PC-9 (cell line): ENCODE measurements around the gene TMEM176A. TPM values are rescaled to one million over a fixed set of nuclear protein-coding genes. Genes with fewer than 3 reads are reported as not detected.

ENCODE experiments used
- Bru-seq: library from RNA; stranded (reverse); fragments of 400-500 nt; gene quantifications from one replicate; lab custom pipeline; 2021; lab: Mats Ljungman, UMichigan
- BruChase-seq, 2 experiments: library from RNA; stranded (reverse); fragments of 400-500 nt; gene quantifications; one replicate each; lab custom pipeline; 2021; lab: Mats Ljungman, UMichigan
- BruUV-seq: library from RNA; stranded (reverse); fragments of 400-500 nt; replicated peaks from 2 replicates; lab custom pipeline; 2021; lab: Mats Ljungman, UMichigan
- CTCF ChIA-PET: fragments of 300-600 bp; sonication (Branson Sonifier 250); formaldehyde crosslinking; loops from one replicate; lab custom pipeline; 2022; ENCODE audit warnings: antibody characterized with exemption; lab: Charles Lee
- POLR2A ChIA-PET: fragments of 300-600 bp; sonication (Branson Sonifier 250); formaldehyde crosslinking; loops from one replicate; lab custom pipeline; 2022; ENCODE audit warnings: antibody characterized with exemption; ENCODE audit not compliant: unreplicated experiment; lab: Charles Lee
- DNase-seq, 2 experiments: peaks; one replicate each; pipeline versions ENCODE4 v3.0.0 to v3.0.0-alpha.2; 2015 to 2022; ENCODE audit warnings: mixed read lengths in 1 of 2
- H2AFZ ChIP-seq: fragments of 200-600 bp; sonication (generic); 2 replicates; pipeline ENCODE4 v1.8.1; 2017; ENCODE audit warnings: antibody characterized with exemption
- H3F3A ChIP-seq: fragments of 200-600 bp; sonication (generic); 2 replicates; pipeline ENCODE4 v1.8.1; 2017; ENCODE audit warnings: antibody characterized with exemption, mild to moderate bottlenecking, low read depth; ENCODE audit not compliant: insufficient read depth
- H3K27ac ChIP-seq: fragments of 200-600 bp; sonication (generic); 2 replicates; pipeline ENCODE4 v1.6.1; 2016; ENCODE audit warnings: mixed run types
- H3K27me3 ChIP-seq: fragments of 200-600 bp; sonication (generic); 2 replicates; pipeline ENCODE4 v1.6.1; 2016; ENCODE audit warnings: low read depth, mixed run types; ENCODE audit not compliant: insufficient read depth
- H3K36me3 ChIP-seq: fragments of 200-600 bp; sonication (generic); 2 replicates; pipeline ENCODE4 v1.6.1; 2016; ENCODE audit warnings: low read depth, mixed run types
- H3K4me1 ChIP-seq: fragments of 200-600 bp; sonication (generic); replicated peaks from 2 replicates; pipeline ENCODE4 v1.6.1; 2016; ENCODE audit warnings: mixed run types; ENCODE audit not compliant: insufficient read depth
- H3K4me2 ChIP-seq: fragments of 200-600 bp; sonication (generic); 2 replicates; pipeline ENCODE4 v1.6.1; 2017; ENCODE audit warnings: mixed run types
- H3K4me3 ChIP-seq: fragments of 200-600 bp; sonication (generic); 2 replicates; pipeline ENCODE4 v1.6.1; 2016; ENCODE audit warnings: mixed run types
- H3K79me2 ChIP-seq: fragments of 200-600 bp; sonication (generic); 2 replicates; pipeline ENCODE4 v1.6.1; 2017; ENCODE audit warnings: low read depth, mixed run types
- H3K9me2 ChIP-seq: fragments of 200-600 bp; sonication (generic); 2 replicates; pipeline ENCODE4 v1.8.1; 2017; ENCODE audit warnings: mild to moderate bottlenecking; ENCODE audit not compliant: insufficient read depth
- H3K9me3 ChIP-seq: fragments of 200-600 bp; sonication (generic); 2 replicates; pipeline ENCODE4 v1.8.1; 2016; ENCODE audit warnings: low read depth; ENCODE audit not compliant: insufficient read depth
- H4K20me1 ChIP-seq: fragments of 200-600 bp; sonication (generic); 2 replicates; pipeline ENCODE4 v1.8.1; 2017; ENCODE audit not compliant: insufficient read depth
- CTCF ChIP-seq: fragments of 200-600 bp; sonication (generic); conservative IDR thresholded peaks from 2 replicates; pipeline ENCODE4 v1.6.1; 2017; ENCODE audit warnings: mixed run types, antibody characterized with exemption, mild to moderate bottlenecking, moderate library complexity
- EZH2 ChIP-seq: fragments of 200-600 bp; sonication (generic); IDR thresholded peaks from 2 replicates; pipeline ENCODE4 v1.8.0; 2017; ENCODE audit warnings: antibody characterized with exemption, low read depth
- intact Hi-C: fragments of 100-400 bp; cut with micrococcal nuclease; formaldehyde crosslinking; loops from one replicate; pipeline ENCODE4 v1.10.0; 2022; ENCODE audit not compliant: unreplicated experiment
- long read RNA-seq: library from polyadenylated mRNA; stranded (forward); transcript quantifications from one replicate; pipeline ENCODE4 v2.0.0, GENCODE V29; 2022
- total RNA-seq: library from RNA; stranded (reverse); gene quantifications from 2 replicates; pipeline ENCODE4 v1.2.3, GENCODE V29; 2021

TMEM176A gene
- total RNA-seq = not detected in 2 replicates
- Bru-seq, nascent RNA = not detected
- not detected for BruChase-seq, experiment 1, labeled RNA remaining after a 2-hour chase
- BruChase-seq, experiment 2, labeled RNA remaining after a 6-hour chase = not detected
- long read RNA-seq = 0 reads

GRCh38 chr7:150800581-150801241 is at the start of gene TMEM176A:
TMEM176A (plus strand) TSS chr7:150800769; CDS start chr7:150801551, 782 bp downstream.
- no peaks in the 10 kb centered on the region for H3F3A ChIP-seq
- intact Hi-C loops = no loop called here
- peaks cover 94% of the 10 kb centered on the region for H3K27me3 ChIP-seq
- no peaks in the 10 kb centered on the region for H4K20me1 ChIP-seq
- no peaks in the 10 kb centered on the region for H3K4me1 ChIP-seq
- H3K9me2 ChIP-seq = no peaks in the 10 kb centered on the region
- CTCF ChIA-PET = no interaction called here
- H3K36me3 ChIP-seq = no peaks in the 10 kb centered on the region
- H3K27ac ChIP-seq = no peak within 1 kb of the TSS
- no peak within 1 kb of the TSS for H3K4me3 ChIP-seq
- no peaks in the 10 kb centered on the region for H3K79me2 ChIP-seq
- TF ChIP-seq CTCF = no peak
- no peak for TF ChIP-seq EZH2
- H3K9me3 ChIP-seq = no peaks in the 10 kb centered on the region
- no peak for DNase-seq
- H3K4me2 ChIP-seq = no peak within 1 kb of the TSS
- POLR2A ChIA-PET = no interaction called here
- no TSS peak for BruUV-seq
- no peak within 1 kb of the TSS for H2AFZ ChIP-seq

GRCh38 chr7:150751702-150752101 is 48.9 kb upstream of the TMEM176A start:
- Histone ChIP-seq H2AFZ (no peak overlapping the region), H3K27ac (no peak overlapping the region), H3F3A (no peaks in the 10 kb centered on the region), H4K20me1 (no peaks in the 10 kb centered on the region), H3K9me2 (no peaks in the 10 kb centered on the region), H3K79me2 (no peaks in the 10 kb centered on the region), H3K27me3 (peaks cover 34% of the 10 kb centered on the region), H3K4me2 (no peak overlapping the region), H3K4me1 (no peaks in the 10 kb centered on the region), H3K9me3 (no peaks in the 10 kb centered on the region), H3K36me3 (no peaks in the 10 kb centered on the region), H3K4me3 (no peak overlapping the region)
- CTCF ChIA-PET = no interaction called here
- no peak for TF ChIP-seq CTCF
- no peak for TF ChIP-seq EZH2
- intact Hi-C loops = no loop called here
- no TSS peak for BruUV-seq
- POLR2A ChIA-PET = no interaction called here
- no peak for DNase-seq

- intact Hi-C loops = no loop called here
- DNase-seq = no peak
- Histone ChIP-seq H3K79me2 (no peaks in the 10 kb centered on the region), H4K20me1 (no peaks in the 10 kb centered on the region), H3K36me3 (no peaks in the 10 kb centered on the region), H3K27me3 (peaks cover 18% of the 10 kb centered on the region), H3F3A (no peaks in the 10 kb centered on the region), H3K9me3 (no peaks in the 10 kb centered on the region), H3K9me2 (no peaks in the 10 kb centered on the region), H2AFZ (no peak overlapping the region), H3K4me3 (no peak overlapping the region), H3K4me2 (no peak overlapping the region), H3K4me1 (no peaks in the 10 kb centered on the region), H3K27ac (no peak overlapping the region)
- POLR2A ChIA-PET = no interaction called here
- BruUV-seq = no TSS peak
- TF ChIP-seq CTCF (no peak), EZH2 (no peak)
- CTCF ChIA-PET = no interaction called here
Observed at GRCh38 chr7:150753239-150753638, 47.3 kb upstream of the TMEM176A start.
